CD14-positive monocyte (primary cell): Measurements from ENCODE around the gene PCDHA13. TPM values are rescaled to one million over a fixed set of nuclear protein-coding genes. Genes with fewer than 3 reads are reported as not detected.
A peak's percentile ranks its signal among the peaks of the same experiment; 100 is the strongest.

Source experiments
- DNase-seq, 3 donors: peaks; one replicate each; pipeline ENCODE4 v3.0.0-alpha.2; 2011 to 2022
- H2AFZ ChIP-seq: 2 replicates; pipeline ENCODE4 v1.6.0; 2012; ENCODE audit warnings: mild to moderate bottlenecking, low read depth, low read length, inconsistent platforms; ENCODE audit not compliant: insufficient read depth, poor library complexity, severe bottlenecking
- H3K27ac ChIP-seq, 2 donors: 1 replicate in 1 of 2; 2 replicates in 1 of 2; pipeline ENCODE4 v1.5.1; 2012 to 2013; ENCODE audit warnings: low read length in 2 of 2, control low read depth in 1 of 2, inconsistent platforms in 1 of 2, low read depth in 1 of 2, mild to moderate bottlenecking in 1 of 2
- H3K27me3 ChIP-seq, 2 donors: one replicate each; pipeline versions ENCODE4 v1.6.0 to v1.6.1; 2011 to 2013; ENCODE audit warnings: low read length in 2 of 2; ENCODE audit not compliant: control insufficient read depth in 2 of 2, insufficient read depth in 2 of 2
- H3K36me3 ChIP-seq, 2 donors: replicated peaks in 1 of 2; 1 replicate in 1 of 2; 2 replicates in 1 of 2; pipeline versions ENCODE4 v1.5.1 to v1.6.1; 2012 to 2013; ENCODE audit warnings: low read length in 2 of 2, control low read depth in 1 of 2, inconsistent platforms in 1 of 2, mild to moderate bottlenecking in 1 of 2; ENCODE audit not compliant: insufficient read depth in 2 of 2, control insufficient read depth in 1 of 2
- H3K4me1 ChIP-seq, 2 donors: 1 replicate in 1 of 2; 2 replicates in 1 of 2; pipeline versions ENCODE4 v1.5.1 to v1.6.1; 2012 to 2013; ENCODE audit warnings: low read length in 2 of 2, control low read depth in 1 of 2, inconsistent platforms in 1 of 2, mild to moderate bottlenecking in 1 of 2, moderate library complexity in 1 of 2; ENCODE audit not compliant: insufficient read depth in 2 of 2, control insufficient read depth in 1 of 2
- H3K4me2 ChIP-seq: replicated peaks from 2 replicates; pipeline ENCODE3; 2012; ENCODE audit warnings: low read length, moderate library complexity, mild to moderate bottlenecking; ENCODE audit not compliant: poor library complexity, severe bottlenecking; ENCODE audit errors: extremely low read depth
- H3K4me3 ChIP-seq, 3 experiments: fragments of 200-600 bp in 1 of 3; sonication (generic) in 1 of 3; replicated peaks in 1 of 3; 1 replicate in 2 of 3; 2 replicates in 1 of 3; pipeline ENCODE4 v1.5.1; 2011 to 2013; ENCODE audit warnings: low read length in 3 of 3, mild to moderate bottlenecking in 3 of 3, control low read depth in 2 of 3, low read depth in 2 of 3, inconsistent platforms in 1 of 3, moderate library complexity in 1 of 3
- H3K79me2 ChIP-seq: 2 replicates; pipeline ENCODE4 v1.6.0; 2012; ENCODE audit warnings: mild to moderate bottlenecking, control low read depth, inconsistent platforms, low read length, moderate library complexity; ENCODE audit not compliant: insufficient read depth
- H3K9ac ChIP-seq: 2 replicates; pipeline ENCODE4 v1.6.0; 2017; ENCODE audit warnings: low read length, mild to moderate bottlenecking; ENCODE audit not compliant: insufficient read depth, poor library complexity, severe bottlenecking
- H3K9me3 ChIP-seq, 2 donors: replicated peaks in 1 of 2; 1 replicate in 1 of 2; 2 replicates in 1 of 2; pipeline versions ENCODE4 v1.5.1 to v1.6.1; 2012 to 2013; ENCODE audit warnings: low read length in 2 of 2, control low read depth in 1 of 2; ENCODE audit not compliant: control insufficient read depth in 1 of 2, insufficient read depth in 1 of 2
- H4K20me1 ChIP-seq: 2 replicates; pipeline ENCODE4 v1.6.0; 2012; ENCODE audit warnings: mild to moderate bottlenecking, low read length, control low read depth, moderate library complexity; ENCODE audit not compliant: insufficient read depth
- H3K27ac Mint-ChIP-seq, 7 donors: one replicate each; pipeline ENCODE4 v1.8.0; 2020; ENCODE audit warnings: mild to moderate bottlenecking in 7 of 7, mixed read lengths in 7 of 7, moderate library complexity in 6 of 7, inconsistent platforms in 2 of 7
- H3K27me3 Mint-ChIP-seq, 3 donors: one replicate each; pipeline ENCODE4 v1.8.0; 2021 to 2022; ENCODE audit warnings: low read depth in 3 of 3, mild to moderate bottlenecking in 3 of 3, mixed read lengths in 3 of 3, moderate library complexity in 3 of 3, inconsistent platforms in 1 of 3
- H3K36me3 Mint-ChIP-seq, 2 donors: one replicate each; pipeline ENCODE4 v1.8.0; 2020; ENCODE audit warnings: mixed read lengths in 2 of 2, inconsistent platforms in 1 of 2, mild to moderate bottlenecking in 1 of 2
- H3K4me1 Mint-ChIP-seq: one replicate; pipeline ENCODE4 v1.8.0; 2020; ENCODE audit warnings: mild to moderate bottlenecking, mixed read lengths
- H3K4me3 Mint-ChIP-seq, 2 donors: one replicate each; pipeline ENCODE4 v1.8.0; 2020; ENCODE audit warnings: mild to moderate bottlenecking in 2 of 2, mixed read lengths in 2 of 2, moderate library complexity in 1 of 2
- H3K9me3 Mint-ChIP-seq, 7 donors: one replicate each; pipeline ENCODE4 v1.8.0; 2020 to 2022; ENCODE audit warnings: mixed read lengths in 7 of 7, mild to moderate bottlenecking in 6 of 7, moderate library complexity in 6 of 7, inconsistent platforms in 2 of 7
- WGBS: methylation state at CpG from one replicate; pipeline ENCODE4 v1.1.5; 2013; ENCODE audit warnings: missing lambda C conversion rate; ENCODE audit not compliant: insufficient coverage; 5-methylcytosine and 5-hydroxymethylcytosine counted together
- intact Hi-C, 2 donors: fragments of 100-400 bp; cut with micrococcal nuclease; formaldehyde crosslinking; loops; one replicate each; pipeline versions ENCODE4 v1.15.0 to v1.15.1; 2023
- polyA plus RNA-seq, 3 donors: library from polyadenylated mRNA; depleted of rRNA in 1 of 3; unstranded in 2 of 3; stranded (reverse) in 1 of 3; fragments of 300-500 nt in 2 of 3; fragments of >200 nt in 1 of 3; fragmentation: Illumina TruSeq in 2 of 3; gene quantifications; 1 replicate in 2 of 3; 2 replicates in 1 of 3; pipeline ENCODE4 v1.2.3, GENCODE V29; 2012 to 2021
- TF ChIP-seq, protein P1 (sequence below): fragments of 200-600 bp; IDR thresholded peaks from one replicate; pipeline ENCODE4 v1.8.0; 2022; ENCODE audit warnings: antibody characterized with exemption, mild to moderate bottlenecking

PCDHA13 gene
- polyA plus RNA-seq, 3 donors = not detected

DNA sequence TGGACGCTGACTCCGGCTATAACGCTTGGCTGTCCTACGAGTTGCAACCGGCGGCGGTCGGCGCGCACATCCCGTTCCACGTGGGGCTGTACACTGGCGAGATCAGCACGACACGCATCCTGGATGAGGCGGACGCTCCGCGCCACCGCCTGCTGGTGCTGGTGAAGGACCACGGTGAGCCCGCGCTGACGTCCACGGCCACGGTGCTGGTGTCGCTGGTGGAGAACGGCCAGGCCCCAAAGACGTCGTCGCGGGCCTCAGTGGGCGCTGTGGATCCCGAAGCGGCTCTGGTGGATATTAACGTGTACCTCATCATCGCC, 4.7 kb upstream of the PCDHA13 start:
- H3K4me2 ChIP-seq = no peak overlapping the region
- no peak overlapping the region for H3K27ac ChIP-seq
- Mint-ChIP-seq H3K4me1 (no peaks in the 10 kb centered on the region), H3K9me3 (peaks cover 36 to 52% (median 50%) of the 10 kb centered on the region in 7 donors), H3K27ac (no peak overlapping the region), H3K4me3 (no peak overlapping the region), H3K27me3 (peaks cover 21 to 30% (median 29%) of the 10 kb centered on the region in 3 donors), H3K36me3 (peaks cover 0 to 9% of the 10 kb centered on the region in 2 donors)
- H3K79me2 ChIP-seq = no peaks in the 10 kb centered on the region
- no peak overlapping the region for H3K9ac ChIP-seq
- peaks cover 3 to 31% of the 10 kb centered on the region in 2 donors for H3K27me3 ChIP-seq
- no peak overlapping the region for H2AFZ ChIP-seq
- WGBS = 42% methylated on average over 37 of the region's 37 CpGs
- DNase-seq = no peak
- H3K9me3 ChIP-seq = peaks cover 36 to 60% of the 10 kb centered on the region in 2 donors
- H4K20me1 ChIP-seq = no peaks in the 10 kb centered on the region
- intact Hi-C loops = loop anchor here (2.0 to 10.0 kb wide), 2 partner anchors 52 to 72 kb away; partner anchors contain the start of genes PCDHA5 (in 1 of the 2) and PCDHA6 (in 1 of the 2)
- TF ChIP-seq, protein P1, sequence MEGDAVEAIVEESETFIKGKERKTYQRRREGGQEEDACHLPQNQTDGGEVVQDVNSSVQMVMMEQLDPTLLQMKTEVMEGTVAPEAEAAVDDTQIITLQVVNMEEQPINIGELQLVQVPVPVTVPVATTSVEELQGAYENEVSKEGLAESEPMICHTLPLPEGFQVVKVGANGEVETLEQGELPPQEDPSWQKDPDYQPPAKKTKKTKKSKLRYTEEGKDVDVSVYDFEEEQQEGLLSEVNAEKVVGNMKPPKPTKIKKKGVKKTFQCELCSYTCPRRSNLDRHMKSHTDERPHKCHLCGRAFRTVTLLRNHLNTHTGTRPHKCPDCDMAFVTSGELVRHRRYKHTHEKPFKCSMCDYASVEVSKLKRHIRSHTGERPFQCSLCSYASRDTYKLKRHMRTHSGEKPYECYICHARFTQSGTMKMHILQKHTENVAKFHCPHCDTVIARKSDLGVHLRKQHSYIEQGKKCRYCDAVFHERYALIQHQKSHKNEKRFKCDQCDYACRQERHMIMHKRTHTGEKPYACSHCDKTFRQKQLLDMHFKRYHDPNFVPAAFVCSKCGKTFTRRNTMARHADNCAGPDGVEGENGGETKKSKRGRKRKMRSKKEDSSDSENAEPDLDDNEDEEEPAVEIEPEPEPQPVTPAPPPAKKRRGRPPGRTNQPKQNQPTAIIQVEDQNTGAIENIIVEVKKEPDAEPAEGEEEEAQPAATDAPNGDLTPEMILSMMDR = no peak
- no peak overlapping the region for H3K4me3 ChIP-seq
- H3K4me1 ChIP-seq = no peaks in the 10 kb centered on the region
- no peaks in the 10 kb centered on the region for H3K36me3 ChIP-seq

DNA sequence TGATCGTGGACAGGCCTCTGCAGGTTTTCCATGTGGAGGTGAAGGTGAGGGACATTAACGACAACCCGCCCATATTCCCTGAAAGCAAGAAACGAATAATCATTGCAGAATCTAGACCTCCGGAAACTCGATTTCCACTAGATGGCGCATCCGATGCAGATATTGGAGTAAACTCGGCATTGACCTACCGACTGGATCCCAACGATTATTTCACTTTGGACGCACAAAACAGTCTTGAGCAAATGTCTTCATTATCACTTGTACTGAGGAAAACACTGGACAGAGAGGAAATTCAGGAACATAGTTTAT, 621 bp downstream of the PCDHA13 start:
- H3K79me2 ChIP-seq = no peaks in the 10 kb centered on the region
- no peak overlapping the region for H3K4me2 ChIP-seq
- H3K27ac ChIP-seq = no peak overlapping the region
- whole genome bisulfite sequencing = 37% methylated on average over 11 of the region's 12 CpGs
- Mint-ChIP-seq H3K9me3 (peaks cover 32 to 41% (median 36%) of the 10 kb centered on the region in 7 donors), H3K27ac (no peak overlapping the region), H3K27me3 (peaks cover 2 to 32% (median 19%) of the 10 kb centered on the region in 3 donors), H3K36me3 (no peaks in the 10 kb centered on the region), H3K4me3 (peak overlapping the region in 1 of 2 donors; percentile 37), H3K4me1 (no peaks in the 10 kb centered on the region)
- H3K4me3 ChIP-seq = no peak overlapping the region
- TF ChIP-seq, protein P1 = no peak
- H3K9ac ChIP-seq = no peak overlapping the region
- H4K20me1 ChIP-seq = no peaks in the 10 kb centered on the region
- H3K36me3 ChIP-seq = no peaks in the 10 kb centered on the region
- H3K9me3 ChIP-seq = peaks cover 35 to 43% of the 10 kb centered on the region in 2 donors
- no peak for DNase-seq
- H3K4me1 ChIP-seq = no peaks in the 10 kb centered on the region
- H3K27me3 ChIP-seq = peaks cover 0 to 18% of the 10 kb centered on the region in 2 donors
- intact Hi-C loops = no loop called here
- no peak overlapping the region for H2AFZ ChIP-seq
